HG02970 (cell line): ENCODE measurements around the gene PEX16.
"Not testable (repeated sequence)": the region's sequence is repeated elsewhere in the genome, so short reads cannot be mapped to it uniquely, and the experiment has no call there.

Source experiments
- ATAC-seq: cut with Tn5 transposase; IDR thresholded peaks from one replicate; pipeline ENCODE4 v1.9.1; 2021; ENCODE audit warnings: mild to moderate bottlenecking, moderate library complexity, moderate number of reproducible peaks; ENCODE audit not compliant: unreplicated experiment, low FRiP score

The PEX16 gene

GRCh38 chr11:45900175-45900800 lies 17.4 kb downstream of the PEX16 start:
- ATAC-seq = not testable (repeated sequence)

GRCh38 chr11:45899448-45900174 lies 18.1 kb downstream of the PEX16 start:
- ATAC-seq = no peak

- ATAC-seq = no peak
Measured at GRCh38 chr11:45899086-45899447, 18.6 kb downstream of the PEX16 start.

GRCh38 chr11:45897556-45897955 lies 20.1 kb downstream of the PEX16 start:
- ATAC-seq = no peak

- ATAC-seq = no peak
Measured at GRCh38 chr11:45896422-45896984, 21.2 kb downstream of the PEX16 start.

- ATAC-seq = no peak
Measured at GRCh38 chr11:45895553-45896259, 22.0 kb downstream of the PEX16 start.

GRCh38 chr11:45894555-45895247 lies 23.0 kb downstream of the PEX16 start:
- no peak for ATAC-seq

- ATAC-seq = no peak
Measured at GRCh38 chr11:45892856-45893255, 24.8 kb downstream of the PEX16 start.

GRCh38 chr11:45890886-45891550 lies 26.7 kb downstream of the PEX16 start:
- no peak for ATAC-seq

- ATAC-seq = no peak
Measured at GRCh38 chr11:45889966-45890365, 27.7 kb downstream of the PEX16 start.

- no peak for ATAC-seq
Measured at GRCh38 chr11:45889555-45889954, 28.1 kb downstream of the PEX16 start.

- no peak for ATAC-seq
Measured at GRCh38 chr11:45887587-45887986, 30.1 kb downstream of the PEX16 start.

- no peak for ATAC-seq
Measured at GRCh38 chr11:45886816-45887520, 30.7 kb downstream of the PEX16 start.

GRCh38 chr11:45885921-45886721 lies 31.6 kb downstream of the PEX16 start:
- no peak for ATAC-seq

- no peak for ATAC-seq
Measured at GRCh38 chr11:45885274-45885920, 32.3 kb downstream of the PEX16 start, which contains the start of gene MAPK8IP1. Gene MAPK8IP1 (plus strand): TSS chr11:45885651. CDS start chr11:45885821, 170 bp downstream.

- ATAC-seq = no peak
Measured at GRCh38 chr11:45884596-45885185, 33.0 kb downstream of the PEX16 start.

- no peak for ATAC-seq
Measured at GRCh38 chr11:45881708-45882368, 35.8 kb downstream of the PEX16 start.
